HepG2 (cell line): ENCODE measurements around the gene TMCO2. TPM values are rescaled to one million over a fixed set of nuclear protein-coding genes. Genes with fewer than 3 reads are reported as not detected.

Source experiments
- ATAC-seq: fragments of 200-7000 bp; cut with Tn5 transposase; 3 replicates; pipeline ENCODE4 v1.9.1; 2020; ENCODE audit warnings: mild to moderate bottlenecking, moderate library complexity
- BruUV-seq: library from RNA; stranded (reverse); fragments of 400-500 nt; replicated peaks from 2 replicates; lab custom pipeline; 2021; lab: Mats Ljungman, UMichigan
- CTCF ChIA-PET: fragments of 300-600 bp; formaldehyde crosslinking; extraction: SDS; loops from one replicate; lab custom pipeline; 2021; ENCODE audit warnings: low total read pairs, inconsistent platforms, low intra/inter-chr PET ratio; lab: Yijun Ruan, JAX
- POLR2A ChIA-PET: fragments of 350-600 bp; sonication (Branson Sonifier 250); formaldehyde crosslinking; loops from one replicate; lab custom pipeline; 2020; ENCODE audit warnings: antibody characterized with exemption, inconsistent platforms; lab: Yijun Ruan, JAX
- DNase-seq: peaks from one replicate; pipeline ENCODE4 v3.0.0-alpha.2; 2015; ENCODE audit warnings: low spot score
- FAIRE-seq: peaks from 3 replicates; lab custom pipeline; 2011; peaks lifted over from hg19 to GRCh38; lab: Jason Lieb, UNC
- H2AFZ ChIP-seq: one replicate; pipeline ENCODE4 v1.6.1; 2011; ENCODE audit warnings: low read length, inconsistent platforms
- H3K27ac ChIP-seq: fragments of 300-600 bp; 3 replicates; pipeline ENCODE4 v1.8.0; 2011; ENCODE audit warnings: mixed run types, mild to moderate bottlenecking, mixed read lengths, low read length, inconsistent platforms; ENCODE audit not compliant: insufficient read depth; ENCODE audit errors: extremely low read length
- H3K27me3 ChIP-seq, 2 experiments: fragments of 200-600 bp in 1 of 2; 2 replicates in 1 of 2; 3 replicates in 1 of 2; pipeline versions ENCODE4 v1.6.0 to v1.8.0; 2011; ENCODE audit warnings: low read length in 2 of 2, mild to moderate bottlenecking in 2 of 2, moderate library complexity in 2 of 2, inconsistent platforms in 1 of 2; ENCODE audit not compliant: insufficient read depth in 2 of 2, control insufficient read depth in 1 of 2
- H3K36me3 ChIP-seq, 2 experiments: fragments of 200-600 bp in 1 of 2; replicated peaks in 1 of 2; 2 replicates in 1 of 2; 3 replicates in 1 of 2; pipeline versions ENCODE4 v1.5.1 to v1.8.0; 2011; ENCODE audit warnings: low read length in 2 of 2, inconsistent platforms in 1 of 2; ENCODE audit not compliant: insufficient read depth in 2 of 2, control insufficient read depth in 1 of 2
- H3K4me1 ChIP-seq: 2 replicates; pipeline ENCODE4 v1.5.1; 2012; ENCODE audit warnings: low read length, inconsistent platforms; ENCODE audit not compliant: insufficient read depth
- H3K4me2 ChIP-seq: 2 replicates; pipeline ENCODE4 v1.6.0; 2011; ENCODE audit warnings: low read depth, low read length, inconsistent platforms
- H3K4me3 ChIP-seq, 3 experiments: fragments of 200-600 bp in 1 of 3; sonication (generic), shearing (Covaris generic) in 1 of 3; replicated peaks in 1 of 3; 2 replicates each; pipeline ENCODE4 v1.5.1; 2011 to 2016; ENCODE audit warnings: low read length in 3 of 3, inconsistent platforms in 2 of 3, low read depth in 2 of 3, mild to moderate bottlenecking in 2 of 3, control low read depth in 1 of 3, mixed read lengths in 1 of 3; ENCODE audit not compliant: insufficient read depth in 1 of 3
- H3K79me2 ChIP-seq: one replicate; pipeline ENCODE4 v1.6.1; 2011; ENCODE audit warnings: low read length, inconsistent platforms; ENCODE audit not compliant: insufficient read depth
- H3K9ac ChIP-seq: 2 replicates; pipeline ENCODE4 v1.6.0; 2011; ENCODE audit warnings: mild to moderate bottlenecking, low read depth, low read length, inconsistent platforms; ENCODE audit not compliant: insufficient read depth
- H3K9me3 ChIP-seq: 2 replicates; pipeline ENCODE4 v1.5.1; 2012; ENCODE audit warnings: mild to moderate bottlenecking, low read length
- H4K20me1 ChIP-seq: 2 replicates; pipeline ENCODE4 v1.6.0; 2011; ENCODE audit warnings: inconsistent platforms, mild to moderate bottlenecking, low read length, moderate library complexity; ENCODE audit not compliant: insufficient read depth
- BATF2 ChIP-seq: sonication (generic); formaldehyde crosslinking; IDR thresholded peaks from 2 replicates; pipeline ENCODE4 v1.8.0; 2022; ENCODE audit warnings: mild to moderate bottlenecking, missing genetic modification reagents, moderate library complexity
- FOXA3 ChIP-seq: IDR thresholded peaks from 2 replicates; pipeline ENCODE4 v1.6.1; 2016; ENCODE audit warnings: missing genetic modification reagents, missing compliant biosample characterization
- HOXA5 ChIP-seq: sonication (generic); formaldehyde crosslinking; IDR thresholded peaks from 2 replicates; pipeline ENCODE4 v1.4.0; 2020; ENCODE audit warnings: missing genetic modification reagents
- MXD4 ChIP-seq: IDR thresholded peaks from 2 replicates; pipeline ENCODE4 v1.6.1; 2016; ENCODE audit warnings: mild to moderate bottlenecking, missing biosample characterization, missing genetic modification reagents
- NCOA1 ChIP-seq: sonication (generic); formaldehyde crosslinking; IDR thresholded peaks from 2 replicates; pipeline ENCODE4 v1.9.0; 2021; ENCODE audit warnings: missing genetic modification reagents
- NCOR1 ChIP-seq: fragments of 200-600 bp; sonication (generic); IDR thresholded peaks from 2 replicates; pipeline ENCODE4 v1.7.0; 2017; ENCODE audit warnings: antibody characterized with exemption, low read length, borderline replicate concordance
- RFXANK ChIP-seq: IDR thresholded peaks from 2 replicates; pipeline ENCODE4 v1.6.1; 2016
- THAP11 ChIP-seq: IDR thresholded peaks from 2 replicates; pipeline ENCODE4 v1.6.1; 2016; ENCODE audit warnings: missing biosample characterization, missing genetic modification reagents
- TSC22D2 ChIP-seq: sonication (generic); formaldehyde crosslinking; IDR thresholded peaks from 2 replicates; pipeline ENCODE4 v1.5.1; 2020; ENCODE audit warnings: missing genetic modification reagents, mild to moderate bottlenecking, borderline replicate concordance
- USF2 ChIP-seq, 2 experiments: sonication (generic) in 1 of 2; formaldehyde crosslinking in 1 of 2; IDR thresholded peaks; 2 replicates each; pipeline versions ENCODE4 v1.5.1 to v1.6.1; 2011 to 2020; ENCODE audit warnings: borderline replicate concordance in 1 of 2, low read depth in 1 of 2, low read length in 1 of 2, mild to moderate bottlenecking in 1 of 2, missing genetic modification reagents in 1 of 2, moderate library complexity in 1 of 2
- ZKSCAN1 ChIP-seq: fragments of 150-350 bp; IDR thresholded peaks from 2 replicates; pipeline ENCODE4 v1.6.1; 2014; ENCODE audit warnings: low read length
- ZNF224 ChIP-seq: sonication (generic); formaldehyde crosslinking; IDR thresholded peaks from 2 replicates; pipeline ENCODE4 v1.5.0; 2020; ENCODE audit warnings: mild to moderate bottlenecking, missing genetic modification reagents
- ZNF335 ChIP-seq: sonication (generic); formaldehyde crosslinking; IDR thresholded peaks from 2 replicates; pipeline ENCODE4 v1.4.0; 2020; ENCODE audit warnings: missing genetic modification reagents
- ZNF343 ChIP-seq: sonication (generic); formaldehyde crosslinking; IDR thresholded peaks from 2 replicates; pipeline ENCODE4 v1.4.0; 2020; ENCODE audit warnings: mild to moderate bottlenecking, missing genetic modification reagents
- ZNF468 ChIP-seq: sonication (generic); formaldehyde crosslinking; IDR thresholded peaks from 2 replicates; pipeline ENCODE4 v1.8.0; 2022; ENCODE audit warnings: mild to moderate bottlenecking, moderate library complexity, missing genetic modification reagents
- WGBS: methylation state at CpG from one replicate; pipeline ENCODE4 v1.1.6; 2017; ENCODE audit warnings: low lambda C conversion rate; 5-methylcytosine and 5-hydroxymethylcytosine counted together
- in situ Hi-C: cut with HindIII; loops from 2 replicates; pipeline ENCODE4 v1.10.0; 2017; ENCODE audit warnings: low pct_unique_long_range_greater_than_20kb; ENCODE audit not compliant: extremely low pct_ligation_motif_present
- intact Hi-C: fragments of 100-400 bp; cut with micrococcal nuclease; formaldehyde crosslinking; loops from one replicate; pipeline ENCODE4 v1.10.0; 2022; ENCODE audit not compliant: unreplicated experiment
- polyA plus RNA-seq, 8 experiments: library from polyadenylated mRNA; depleted of rRNA in 3 of 8; stranded (reverse) in 7 of 8; unstranded in 1 of 8; fragments of >200 nt; fragmentation: Illumina TruSeq in 4 of 8; extraction: Trizol in 4 of 8; gene quantifications; 2 replicates each; pipeline versions ENCODE4 v1.2.1 to v1.2.3, GENCODE V29; 2011 to 2016; ENCODE audit warnings: low read depth in 4 of 8, missing spikeins in 1 of 8, mixed read lengths in 1 of 8; ENCODE audit not compliant: insufficient read depth in 1 of 8
- total RNA-seq, 5 experiments: library from RNA; depleted of rRNA; stranded (reverse); fragments of >200 nt; fragmentation: Illumina TruSeq; extraction: Trizol; gene quantifications; 2 replicates each; pipeline ENCODE4 v1.2.3, GENCODE V29; 2016; ENCODE audit warnings: low read depth in 1 of 5

TMCO2 gene
- total and polyA plus RNA-seq, 2 of the 13 experiments (the other 11 are each of a cell fraction or from before 2014, with no cell fraction given): not detected

- ATAC-seq (no peak), FAIRE-seq (no peak), DNase-seq (no peak)
- in situ Hi-C loops (no loop called here), intact Hi-C loops (loop anchor here (5.0 to 10.0 kb wide), 2 partner anchors 58 to 94 kb away; partner anchors contain the start of genes COL9A2 and RLF)
- Histone ChIP-seq H3K4me3 (peak overlapping the region; percentile 82 to 87 (median 86); a peak in 5 of 6 replicates), H2AFZ (no peak overlapping the region), H3K36me3 (peaks cover 3 to 15% of the 10 kb centered on the region in 2 experiments; a peak in 4 of 5 replicates), H3K4me1 (peaks cover 19% of the 10 kb centered on the region), H3K79me2 (peaks cover 36% of the 10 kb centered on the region), H3K27ac (peak overlapping the region; percentile 98), H3K9ac (peak overlapping the region; percentile 99), H4K20me1 (no peaks in the 10 kb centered on the region), H3K27me3 (no peaks in the 10 kb centered on the region; a peak in 1 of 5 replicates), H3K9me3 (no peaks in the 10 kb centered on the region), H3K4me2 (peak overlapping the region; percentile 68)
- CTCF ChIA-PET: no interaction called here
- POLR2A ChIA-PET: no interaction called here
- no TSS peak for BruUV-seq
- WGBS: 58% methylated on average over 6 of the region's 6 CpGs
- TF ChIP-seq FOXA3 (CRISPR knock-in tag): no peak
- no peak for TF ChIP-seq BATF2 (CRISPR knock-in tag)
- no peak for TF ChIP-seq RFXANK (CRISPR knock-in tag)
- TF ChIP-seq MXD4: no peak
- no peak for TF ChIP-seq ZNF224
- no peak for TF ChIP-seq ZNF335
- TF ChIP-seq NCOA1: no peak
- no peak for TF ChIP-seq THAP11 (CRISPR knock-in tag)
- TF ChIP-seq USF2 (IDR thresholded peaks at IDR 0.05; ENCODE audit: low read depth, low read length): no peak
- no peak for TF ChIP-seq USF2 (CRISPR knock-in tag; IDR thresholded peaks at IDR 0.05; ENCODE audit: borderline replicate concordance)
- no peak for TF ChIP-seq HOXA5 (CRISPR knock-in tag)
- no peak for TF ChIP-seq ZNF343 (CRISPR knock-in tag)
- TF ChIP-seq ZNF468: no peak
- TF ChIP-seq NCOR1: no peak
- no peak for TF ChIP-seq ZKSCAN1
- TF ChIP-seq TSC22D2 (CRISPR knock-in tag): no peak
Measured at GRCh38 chr1:40256401-40257084, 8.8 kb downstream of the TMCO2 start.
